ENCODE data around the gene PPP1R13B. TPM values are rescaled to one million over a fixed set of nuclear protein-coding genes. Genes with fewer than 3 reads are reported as not detected.

Gene PPP1R13B
- total RNA-seq, 1 experiment from 2014 or later = 17.8 TPM

GRCh38 chr14:103696070-103696402, 151.3 kb downstream of the PPP1R13B start (continued):
- TF ChIP-seq, protein P1, sequence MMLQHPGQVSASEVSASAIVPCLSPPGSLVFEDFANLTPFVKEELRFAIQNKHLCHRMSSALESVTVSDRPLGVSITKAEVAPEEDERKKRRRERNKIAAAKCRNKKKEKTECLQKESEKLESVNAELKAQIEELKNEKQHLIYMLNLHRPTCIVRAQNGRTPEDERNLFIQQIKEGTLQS (IDR thresholded peaks at IDR 0.05) = no peak
- no peak for TF ChIP-seq SIN3A (IDR thresholded peaks at IDR 0.05; ENCODE audit: low read depth)
- no peak for TF ChIP-seq EZH2 (IDR thresholded peaks at IDR 0.05)
- TF ChIP-seq ZFX (IDR thresholded peaks at IDR 0.05) = no peak
- TF ChIP-seq TCF7L2 (IDR thresholded peaks at IDR 0.05; ENCODE audit: borderline replicate concordance, extremely low read depth, insufficient read depth, insufficient read length) = no peak
- TF ChIP-seq SP1 (IDR thresholded peaks at IDR 0.05; ENCODE audit: low read depth) = no peak
- TF ChIP-seq MAX (IDR thresholded peaks at IDR 0.05) = no peak
- no peak for TF ChIP-seq EGR1 (IDR thresholded peaks at IDR 0.05; ENCODE audit: low read depth)
- no peak for TF ChIP-seq EZH2phosphoT487 (IDR thresholded peaks at IDR 0.05; ENCODE audit: borderline replicate concordance)
- TF ChIP-seq RAD21 (IDR thresholded peaks at IDR 0.05; ENCODE audit: low read depth) = no peak
- no peak for TF ChIP-seq FOSL1 (IDR thresholded peaks at IDR 0.05; ENCODE audit: low read depth)
- TF ChIP-seq SRF (IDR thresholded peaks at IDR 0.05; ENCODE audit: low read depth) = no peak

DNA sequence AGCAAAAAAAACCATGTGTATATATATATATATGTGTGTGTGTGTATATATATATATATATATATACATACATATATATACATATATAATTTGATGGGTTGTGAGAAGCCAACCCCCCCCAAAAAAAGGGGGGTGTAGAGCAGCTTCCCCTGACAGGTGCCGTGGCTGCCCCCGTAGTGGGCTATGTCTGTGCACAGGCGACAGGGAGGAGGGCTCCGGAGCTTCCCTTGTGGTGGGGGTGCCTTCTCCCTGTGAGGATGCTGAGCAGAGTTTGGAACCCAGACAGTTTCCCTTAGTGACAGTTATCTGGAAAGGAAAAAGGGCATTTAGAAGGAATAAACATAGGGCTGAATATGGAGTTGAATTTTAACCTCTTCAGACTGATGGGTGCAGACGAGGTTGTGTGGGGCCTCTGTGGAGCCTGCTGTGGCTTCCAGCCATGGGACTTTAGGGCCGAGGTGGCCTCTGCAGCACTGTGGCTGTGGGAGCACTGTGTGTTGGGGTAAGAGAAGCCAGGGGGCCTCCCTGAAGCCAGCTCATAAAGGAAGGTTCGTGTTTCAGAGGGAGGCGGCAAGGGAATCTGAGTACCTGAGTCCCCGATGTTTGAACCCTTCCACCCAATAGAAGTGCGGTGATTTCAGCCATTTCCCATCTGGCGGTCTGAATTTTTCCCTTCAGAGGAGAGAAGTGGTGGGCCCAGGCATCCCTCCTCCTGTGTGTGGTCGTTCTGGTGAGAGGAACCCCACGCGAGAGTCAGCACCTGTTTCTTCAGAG, 151.9 kb downstream of the PPP1R13B start:
- ChIA-PET RAD21 (ENCODE audit: low non-redundant PET in 1 of 2, low total read pairs in 2 of 2, uncharacterized antibody in 2 of 2, unreplicated experiment in 2 of 2) (no interaction called here), CTCF (no interaction called here), POLR2A (no interaction called here)
- no peak for ATAC-seq
- H2AFZ ChIP-seq (ENCODE audit: low read depth, low read length, poor library complexity, severe bottlenecking) = no peak overlapping the region
- H3K4me3 ChIP-seq (replicated peaks in 1 of 2; ENCODE audit: low read depth in 1 of 2, low read length in 2 of 2) = no peak overlapping the region
- no peak overlapping the region for H3K4me2 ChIP-seq (ENCODE audit: low read length)
- peaks cover 4 to 7% of the 10 kb centered on the region in 2 experiments; a peak in 3 of 4 replicates for H3K36me3 ChIP-seq (ENCODE audit: control insufficient read depth in 1 of 2, insufficient read depth in 2 of 2, low read length in 2 of 2)
- no peaks in the 10 kb centered on the region for H3K27me3 ChIP-seq (ENCODE audit: insufficient read depth, low read length)
- H4K20me1 ChIP-seq (ENCODE audit: insufficient read depth) = no peaks in the 10 kb centered on the region
- H3K4me1 ChIP-seq (ENCODE audit: control insufficient read depth in 1 of 2, insufficient read depth in 2 of 2, low read length in 2 of 2) = no peaks in the 10 kb centered on the region
- H3K9me2 ChIP-seq (ENCODE audit: insufficient read depth) = no peaks in the 10 kb centered on the region
- no peak overlapping the region for H3K27ac ChIP-seq (ENCODE audit: low read depth, low read length)
- intact Hi-C loops (cut with micrococcal nuclease) = no loop called here
- no TSS peak for BruUV-seq (replicated peaks)
- no peak for DNase-seq (ENCODE audit: low read depth, low spot score)
- H3K79me2 ChIP-seq (ENCODE audit: insufficient read depth, low read length) = peaks cover 7% of the 10 kb centered on the region; the same call in 1 of the 2 replicates
- H3K9me3 ChIP-seq (ENCODE audit: control insufficient read depth in 1 of 2, insufficient read depth in 1 of 2, low read depth in 1 of 2, low read length in 2 of 2) = no peaks in the 10 kb centered on the region
- H3K9ac ChIP-seq (ENCODE audit: low read length) = no peak overlapping the region
- no peak for TF ChIP-seq RAD21 (IDR thresholded peaks at IDR 0.05; ENCODE audit: low read depth)
- TF ChIP-seq YY1 (IDR thresholded peaks at IDR 0.05; ENCODE audit: extremely low read depth, insufficient replicate concordance, low read depth, low read length) = no peak
- TF ChIP-seq EZH2phosphoT487 (IDR thresholded peaks at IDR 0.05; ENCODE audit: borderline replicate concordance) = no peak
- TF ChIP-seq JUND (IDR thresholded peaks at IDR 0.05) = no peak
- no peak for TF ChIP-seq CBX3 (IDR thresholded peaks at IDR 0.05; ENCODE audit: low read depth)
- TF ChIP-seq, protein P2, sequence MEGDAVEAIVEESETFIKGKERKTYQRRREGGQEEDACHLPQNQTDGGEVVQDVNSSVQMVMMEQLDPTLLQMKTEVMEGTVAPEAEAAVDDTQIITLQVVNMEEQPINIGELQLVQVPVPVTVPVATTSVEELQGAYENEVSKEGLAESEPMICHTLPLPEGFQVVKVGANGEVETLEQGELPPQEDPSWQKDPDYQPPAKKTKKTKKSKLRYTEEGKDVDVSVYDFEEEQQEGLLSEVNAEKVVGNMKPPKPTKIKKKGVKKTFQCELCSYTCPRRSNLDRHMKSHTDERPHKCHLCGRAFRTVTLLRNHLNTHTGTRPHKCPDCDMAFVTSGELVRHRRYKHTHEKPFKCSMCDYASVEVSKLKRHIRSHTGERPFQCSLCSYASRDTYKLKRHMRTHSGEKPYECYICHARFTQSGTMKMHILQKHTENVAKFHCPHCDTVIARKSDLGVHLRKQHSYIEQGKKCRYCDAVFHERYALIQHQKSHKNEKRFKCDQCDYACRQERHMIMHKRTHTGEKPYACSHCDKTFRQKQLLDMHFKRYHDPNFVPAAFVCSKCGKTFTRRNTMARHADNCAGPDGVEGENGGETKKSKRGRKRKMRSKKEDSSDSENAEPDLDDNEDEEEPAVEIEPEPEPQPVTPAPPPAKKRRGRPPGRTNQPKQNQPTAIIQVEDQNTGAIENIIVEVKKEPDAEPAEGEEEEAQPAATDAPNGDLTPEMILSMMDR (IDR thresholded peaks at IDR 0.05 in 2 of 3, conservative IDR thresholded peaks at IDR 0.05 in 1 of 3; ENCODE audit: borderline replicate concordance in 1 of 3, insufficient read depth in 1 of 3, low read depth in 2 of 3, low read length in 2 of 3) = no peak
- no peak for TF ChIP-seq FOSL1 (IDR thresholded peaks at IDR 0.05; ENCODE audit: low read depth)
- TF ChIP-seq EZH2 (IDR thresholded peaks at IDR 0.05) = no peak
- no peak for TF ChIP-seq ZBTB33 (IDR thresholded peaks at IDR 0.05; ENCODE audit: extremely low read depth, insufficient replicate concordance, low read length)
